B cell (primary cell): ENCODE results near the gene RAB11FIP3. TPM values are rescaled to one million over a fixed set of nuclear protein-coding genes. Genes with fewer than 3 reads are reported as not detected.

Experiments
- ATAC-seq: fragments of 200-7000 bp; cut with Tn5 transposase; one replicate; pipeline ENCODE4 v1.10.0; 2021; ENCODE audit warnings: low read depth, mild to moderate bottlenecking, moderate number of reproducible peaks, moderate library complexity
- CTCF ChIA-PET: fragments of 350-600 bp; sonication (Branson Sonifier 250); formaldehyde crosslinking; loops from one replicate; lab custom pipeline; 2021; ENCODE audit warnings: antibody characterized with exemption, inconsistent platforms; lab: Charles Lee
- POLR2A ChIA-PET: fragments of 350-600 bp; sonication (Branson Sonifier 250); formaldehyde crosslinking; loops from one replicate; lab custom pipeline; 2021; ENCODE audit warnings: antibody characterized with exemption; lab: Charles Lee
- DNase-seq: peaks from one replicate; pipeline ENCODE4 v3.0.0; 2013
- H2AFZ ChIP-seq: 2 replicates; pipeline ENCODE4 v1.6.1; 2012; ENCODE audit warnings: mild to moderate bottlenecking, low read depth, low read length; ENCODE audit not compliant: insufficient read depth, poor library complexity, severe bottlenecking
- H3K27ac ChIP-seq, 2 donors: 1 replicate in 1 of 2; 2 replicates in 1 of 2; pipeline ENCODE4 v1.5.1; 2012 to 2013; ENCODE audit warnings: low read length in 2 of 2, mild to moderate bottlenecking in 2 of 2, moderate library complexity in 1 of 2
- H3K27me3 ChIP-seq, 4 experiments: fragments of 200-600 bp in 1 of 4; sonication (generic) in 1 of 4; replicated peaks in 1 of 4; 1 replicate in 2 of 4; 2 replicates in 2 of 4; pipeline versions ENCODE4 v1.6.1 to v1.7.0; 2013 to 2016; ENCODE audit warnings: low read length in 3 of 4, mild to moderate bottlenecking in 2 of 4, mixed read lengths in 1 of 4, moderate library complexity in 1 of 4; ENCODE audit not compliant: insufficient read depth in 4 of 4, control insufficient read depth in 3 of 4; ENCODE audit errors: control extremely low read depth in 1 of 4
- H3K36me3 ChIP-seq, 2 experiments: replicated peaks in 1 of 2; 1 replicate in 1 of 2; 2 replicates in 1 of 2; pipeline versions ENCODE4 v1.6.1 to v1.7.1; 2013; ENCODE audit warnings: low read length in 1 of 2; ENCODE audit not compliant: insufficient read depth in 2 of 2, control insufficient read depth in 1 of 2; ENCODE audit errors: control extremely low read depth in 1 of 2, extremely low read depth in 1 of 2
- H3K4me1 ChIP-seq, 2 donors: fragments of 200-600 bp in 1 of 2; sonication (generic) in 1 of 2; 1 replicate in 1 of 2; 2 replicates in 1 of 2; pipeline versions ENCODE4 v1.5.1 to v1.6.1; 2013 to 2017; ENCODE audit warnings: low read length in 2 of 2; ENCODE audit not compliant: control insufficient read depth in 2 of 2, insufficient read depth in 2 of 2
- H3K4me2 ChIP-seq: replicated peaks from 2 replicates; pipeline ENCODE3; 2012; ENCODE audit warnings: mild to moderate bottlenecking, low read depth, low read length; ENCODE audit not compliant: poor library complexity, severe bottlenecking
- H3K4me3 ChIP-seq, 5 experiments: fragments of 200-600 bp in 1 of 5; sonication (generic) in 1 of 5; 1 replicate in 3 of 5; 2 replicates in 2 of 5; pipeline versions ENCODE4 v1.5.1 to v1.7.0; 2011 to 2016; ENCODE audit warnings: low read length in 4 of 5, mild to moderate bottlenecking in 4 of 5, low read depth in 2 of 5, control low read depth in 1 of 5, moderate library complexity in 1 of 5; ENCODE audit not compliant: insufficient read depth in 1 of 5; ENCODE audit errors: control extremely low read depth in 1 of 5, extremely low read depth in 1 of 5
- H3K79me2 ChIP-seq: fragments of 200-600 bp; sonication (generic); one replicate; pipeline ENCODE4 v1.6.0; 2016; ENCODE audit warnings: low read length; ENCODE audit not compliant: control insufficient read depth, insufficient read depth
- H3K9ac ChIP-seq: fragments of 200-600 bp; sonication (generic); 2 replicates; pipeline ENCODE4 v1.6.1; 2017; ENCODE audit warnings: mild to moderate bottlenecking, low read length, moderate library complexity
- H3K9me3 ChIP-seq, 3 donors: one replicate each; pipeline versions ENCODE4 v1.6.1 to v1.7.1; 2013; ENCODE audit warnings: low read length in 2 of 3; ENCODE audit not compliant: control insufficient read depth in 2 of 3, insufficient read depth in 1 of 3; ENCODE audit errors: control extremely low read depth in 1 of 3
- H4K20me1 ChIP-seq: 2 replicates; pipeline ENCODE4 v1.6.0; 2012; ENCODE audit warnings: mild to moderate bottlenecking, low read length; ENCODE audit not compliant: insufficient read depth, control insufficient read depth, poor library complexity, severe bottlenecking
- H3K27ac Mint-ChIP-seq: one replicate; pipeline ENCODE4 v1.8.0; 2021; ENCODE audit warnings: mixed read lengths
- H3K27me3 Mint-ChIP-seq: one replicate; pipeline ENCODE4 v1.8.0; 2021; ENCODE audit warnings: mixed read lengths
- H3K4me1 Mint-ChIP-seq: one replicate; pipeline ENCODE4 v1.8.0; 2021; ENCODE audit warnings: mixed read lengths
- H3K4me3 Mint-ChIP-seq: one replicate; pipeline ENCODE4 v1.8.0; 2021; ENCODE audit warnings: mixed read lengths
- H3K9me3 Mint-ChIP-seq: one replicate; pipeline ENCODE4 v1.8.0; 2022; ENCODE audit warnings: mixed read lengths; ENCODE audit not compliant: insufficient read depth
- CTCF ChIP-seq: fragments of 200-600 bp; IDR thresholded peaks from one replicate; pipeline ENCODE4 v1.8.0; 2022; ENCODE audit warnings: antibody characterized with exemption, mild to moderate bottlenecking
- EZH2 ChIP-seq: IDR thresholded peaks from 2 replicates; pipeline ENCODE4 v1.6.1; 2012; ENCODE audit warnings: borderline replicate concordance, low read depth, mild to moderate bottlenecking, moderate library complexity, low read length; ENCODE audit not compliant: insufficient read depth, poor library complexity, severe bottlenecking
- WGBS: methylation state at CpG from one replicate; pipeline ENCODE4 v1.1.5; 2013; ENCODE audit warnings: missing lambda C conversion rate; ENCODE audit not compliant: insufficient coverage; 5-methylcytosine and 5-hydroxymethylcytosine counted together
- intact Hi-C: fragments of 100-400 bp; cut with micrococcal nuclease; formaldehyde crosslinking; loops from one replicate; pipeline ENCODE4 v1.10.0; 2022
- polyA plus RNA-seq: library from polyadenylated mRNA; depleted of rRNA; stranded (reverse); fragments of >200 nt; gene quantifications from 2 replicates; pipeline ENCODE4 v1.2.3, GENCODE V29; 2012
- total RNA-seq, 2 donors: library from RNA; stranded (reverse); fragments of 120-200 nt in 1 of 2; gene quantifications; 1 replicate in 1 of 2; 2 replicates in 1 of 2; pipeline versions ENCODE4 v1.2.3 to v1.2.4, GENCODE V29; 2013 to 2022

Gene RAB11FIP3
- total and polyA plus RNA-seq, 2 donors (not counting 1 experiment from before 2014, with no cell fraction given) = 24.3 to 57.2 TPM

GRCh38 chr16:381789-382717 lies 43.4 kb upstream of the RAB11FIP3 start, which contains the start of gene PGAP6:
Gene PGAP6 (minus strand): TSS chr16:381978. CDS start chr16:381821, 157 bp downstream.
- Histone ChIP-seq H3K27ac (peak within 1 kb of the TSS; percentile 55 to 84), H2AFZ (peak within 1 kb of the TSS; percentile 79), H3K4me1 (peaks cover 21 to 33% of the 10 kb centered on the region in 2 donors), H3K4me2 (peak within 1 kb of the TSS; percentile 98), H3K36me3 (peaks cover 0 to 1% of the 10 kb centered on the region in 2 experiments), H4K20me1 (peaks cover 18% of the 10 kb centered on the region), H3K4me3 (peak within 1 kb of the TSS; percentile 60 to 99 (median 72)), H3K9me3 (no peaks in the 10 kb centered on the region), H3K27me3 (no peaks in the 10 kb centered on the region), H3K79me2 (peaks cover 32% of the 10 kb centered on the region), H3K9ac (peak within 1 kb of the TSS; percentile 88)
- Mint-ChIP-seq H3K9me3 (no peaks in the 10 kb centered on the region), H3K4me3 (peak within 1 kb of the TSS; percentile 97), H3K27me3 (no peaks in the 10 kb centered on the region), H3K4me1 (peaks cover 22% of the 10 kb centered on the region), H3K27ac (peak within 1 kb of the TSS; percentile 93)
- intact Hi-C loops = loop anchor here (1.0 to 5.0 kb wide), 3 partner anchors 12 to 145 kb away; partner anchors contain the start of genes CAPN15, MRPL28 and RAB11FIP3
- DNase-seq (peak; percentile 80), ATAC-seq (peak; percentile 73)
- no peak for TF ChIP-seq EZH2
- no peak for TF ChIP-seq CTCF
- CTCF ChIA-PET = interaction anchor here (1.0 to 1.9 kb wide), 4 partner anchors 10 to 21 kb away, joined by 3 to 8 read pairs (median 4); partner anchors contain the start of gene MRPL28
- under 1% methylated on average over 102 of the region's 123 CpGs for whole genome bisulfite sequencing
- POLR2A ChIA-PET = interaction anchor here (0.6 to 2.3 kb wide), 7 partner anchors 11 to 187 kb away, joined by 3 to 24 read pairs (median 4); partner anchors contain the start of genes CAPN15, DECR2, MRPL28 and NME4
